Endothelial cell of umbilical vein (primary cell): Measurements from ENCODE around the gene TAOK2.

Experiments
- GATA2 ChIP-seq: IDR thresholded peaks from 2 replicates; pipeline ENCODE4 v1.7.0; 2011; ENCODE audit warnings: low read depth, mild to moderate bottlenecking, moderate library complexity, mixed read lengths, low read length; ENCODE audit not compliant: insufficient read length, insufficient read depth
- POLR2A ChIP-seq: IDR thresholded peaks from 2 replicates; pipeline ENCODE4 v1.6.1; 2012; ENCODE audit warnings: low read depth, mild to moderate bottlenecking, control low read depth, low read length

GRCh38 chr16:29950806-29951461 lies 22.7 kb upstream of the TAOK2 start:
- TF ChIP-seq POLR2A = no peak
- TF ChIP-seq GATA2 = no peak
